Inflammatory macrophage treated with lipopolysaccharide for 4 hours (primary cell): ENCODE results near the gene ZNF302.
"Not testable (repeated sequence)": the region's sequence is repeated elsewhere in the genome, so short reads cannot be mapped to it uniquely, and the experiment has no call there.

Experiments
- DNase-seq: peaks from one replicate; pipeline ENCODE4 v3.0.0-alpha.2; 2020

The ZNF302 gene

DNA sequence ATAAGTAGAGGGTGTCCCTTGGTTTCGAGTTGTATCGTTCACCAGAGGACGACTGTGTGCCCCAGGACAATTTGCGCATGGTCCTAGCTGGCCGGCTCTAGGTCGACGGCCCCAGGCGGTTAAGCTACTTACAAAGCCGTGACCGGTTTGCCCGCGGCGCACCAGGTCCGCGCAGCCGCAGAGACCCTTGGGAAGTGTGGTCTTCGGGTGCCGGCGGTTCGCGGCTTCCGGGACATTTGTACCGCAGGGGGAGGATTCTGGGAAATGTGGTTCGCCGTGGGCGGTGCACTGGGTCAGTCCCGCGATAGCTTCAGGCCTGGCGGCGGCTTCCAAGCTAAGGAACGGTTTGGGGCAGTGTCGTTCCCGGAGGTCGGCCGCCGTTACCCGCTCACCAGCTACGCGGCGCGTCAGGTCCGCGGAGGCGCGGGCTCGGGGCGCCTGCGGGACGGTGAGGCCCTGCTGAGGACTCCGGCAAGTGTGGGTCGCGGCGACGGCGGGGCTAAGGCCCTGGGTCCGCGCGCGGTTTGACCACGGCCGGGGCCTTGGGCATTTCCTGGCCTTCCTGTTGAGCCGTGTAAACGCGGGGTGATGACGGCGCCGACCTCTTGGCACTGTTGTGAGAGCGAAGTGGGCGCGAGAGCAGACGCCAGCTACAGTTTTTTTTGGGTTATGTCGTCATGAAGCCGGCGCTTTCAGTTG lies at the start of gene ZNF302:
Gene ZNF302 (plus strand): TSS at position 293 of the 699 bp plus-strand sequence. CDS start 1,127 bp downstream, outside the sequence.
- DNase-seq, result peak; percentile 99

DNA sequence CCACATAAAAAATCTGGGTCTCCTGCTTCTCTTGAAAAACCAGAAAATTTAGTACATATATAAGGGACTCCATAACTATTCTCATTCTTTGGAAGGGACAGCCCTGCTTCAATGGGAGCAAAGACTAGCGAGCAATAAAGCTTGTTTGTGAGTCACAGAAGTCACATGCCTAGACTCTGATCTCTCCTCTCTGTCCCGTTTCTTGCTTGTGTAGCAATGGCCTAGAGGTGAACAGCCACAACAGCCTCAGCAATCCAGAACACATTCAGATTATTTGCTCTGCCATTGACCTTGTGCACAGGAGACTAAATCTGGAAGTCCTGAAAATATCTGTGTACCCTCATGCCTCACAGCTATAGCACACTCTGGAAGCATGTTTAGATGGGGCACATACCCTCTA lies 43.7 kb upstream of the ZNF302 start:
- no peak for DNase-seq

DNA sequence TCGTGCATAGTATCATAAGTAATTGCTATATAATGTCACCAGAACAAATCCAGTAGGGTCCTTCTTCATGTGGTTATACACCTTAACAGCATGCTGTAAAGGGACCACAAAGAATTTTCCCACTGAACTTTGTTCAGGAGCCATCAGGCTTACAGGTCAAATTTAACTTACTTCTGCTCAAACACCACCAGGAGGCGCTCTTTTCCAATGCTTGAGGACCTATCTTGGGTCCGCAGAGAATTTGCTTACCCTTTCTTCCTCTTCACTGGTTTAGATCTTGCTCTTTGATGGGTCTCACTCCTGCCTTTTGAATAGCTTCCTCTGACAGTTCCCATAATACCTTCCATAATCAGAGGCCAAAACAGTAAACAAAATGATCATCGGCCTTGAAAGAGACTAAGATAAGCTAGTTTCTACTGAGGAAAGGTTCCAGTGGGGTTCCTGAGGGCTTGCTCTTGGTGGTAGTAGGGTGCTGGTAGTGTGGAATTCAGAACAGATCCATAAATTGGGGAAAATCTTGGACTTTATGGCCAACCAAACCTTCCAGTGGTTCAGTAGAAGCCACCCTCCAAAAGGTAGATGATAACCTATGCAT lies 37.9 kb upstream of the ZNF302 start:
- peak; percentile 70 for DNase-seq

- DNase-seq, result no peak
Observed at GRCh38 chr19:34642241-34642640, 35.2 kb upstream of the ZNF302 start.

- no peak for DNase-seq
Observed at GRCh38 chr19:34644991-34645461, 32.5 kb upstream of the ZNF302 start.

GRCh38 chr19:34645551-34645950 lies 31.9 kb upstream of the ZNF302 start:
- DNase-seq, result no peak

- DNase-seq, result no peak
Observed at GRCh38 chr19:34649886-34650543, 27.5 kb upstream of the ZNF302 start.

- no peak for DNase-seq
Observed at GRCh38 chr19:34651747-34652146, 25.7 kb upstream of the ZNF302 start.

- no peak for DNase-seq
Observed at GRCh38 chr19:34654796-34655195, 22.7 kb upstream of the ZNF302 start.

GRCh38 chr19:34655651-34656050 lies 21.8 kb upstream of the ZNF302 start:
- DNase-seq, result no peak

DNA sequence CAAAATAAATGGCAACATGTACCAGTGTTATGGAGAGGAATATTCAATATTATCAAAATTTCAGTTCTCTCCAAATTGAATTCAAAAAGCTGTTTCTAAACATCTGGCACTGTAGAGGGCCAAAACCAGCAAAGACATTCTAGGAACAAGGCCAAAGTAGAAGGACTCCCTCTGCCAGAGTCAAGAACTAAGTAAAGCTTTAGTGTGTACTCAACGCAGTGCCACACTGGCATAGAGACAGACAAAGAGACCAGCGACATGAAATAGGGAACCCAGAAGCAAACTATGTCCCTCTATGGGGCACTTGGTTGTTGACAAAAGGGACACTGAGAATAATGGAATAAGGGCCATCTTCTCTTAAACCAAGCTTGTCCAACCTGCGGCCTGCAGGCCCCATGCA lies 16.1 kb upstream of the ZNF302 start:
- DNase-seq, result no peak

DNA sequence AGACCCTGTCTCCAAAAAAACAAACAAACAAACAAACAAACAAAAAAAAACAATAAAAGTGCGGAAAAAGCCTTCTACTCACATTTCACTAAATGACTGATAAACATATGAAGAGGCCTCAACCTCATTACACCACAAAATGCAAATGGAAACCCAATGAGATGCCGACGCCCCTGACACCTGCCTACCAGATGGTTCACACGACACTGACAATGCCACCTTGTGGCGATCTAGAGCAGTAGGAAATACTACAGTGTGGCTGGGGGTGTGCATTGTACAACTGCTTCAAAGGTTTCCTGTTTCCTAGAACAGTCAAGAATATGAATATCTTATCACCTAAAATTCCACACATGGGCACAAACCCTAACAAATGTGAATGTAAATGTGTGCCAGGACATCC lies 14.6 kb upstream of the ZNF302 start:
- DNase-seq, result peak; percentile 3

DNA sequence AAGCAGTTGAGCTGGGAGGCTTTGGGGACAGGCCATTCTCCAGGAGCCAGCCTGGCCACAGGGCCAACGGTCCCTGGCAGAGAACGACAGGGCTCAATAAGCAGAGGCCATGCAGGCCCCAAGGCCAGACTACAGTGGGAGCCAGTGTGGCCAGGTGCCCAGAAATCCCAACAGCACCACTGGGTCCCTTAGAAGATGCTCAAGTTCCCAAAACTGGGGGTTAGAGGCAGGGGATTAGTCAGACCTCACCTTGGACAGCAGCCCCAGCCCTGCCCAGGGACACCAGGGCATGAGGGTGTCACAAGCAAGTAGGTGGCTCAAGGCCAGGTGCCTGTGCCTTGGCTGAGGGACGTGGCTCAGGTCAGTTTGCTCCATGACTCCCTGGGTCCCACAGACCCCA lies 13.3 kb upstream of the ZNF302 start:
- no peak for DNase-seq

GRCh38 chr19:34664870-34665269 lies 12.6 kb upstream of the ZNF302 start:
- no peak for DNase-seq

DNA sequence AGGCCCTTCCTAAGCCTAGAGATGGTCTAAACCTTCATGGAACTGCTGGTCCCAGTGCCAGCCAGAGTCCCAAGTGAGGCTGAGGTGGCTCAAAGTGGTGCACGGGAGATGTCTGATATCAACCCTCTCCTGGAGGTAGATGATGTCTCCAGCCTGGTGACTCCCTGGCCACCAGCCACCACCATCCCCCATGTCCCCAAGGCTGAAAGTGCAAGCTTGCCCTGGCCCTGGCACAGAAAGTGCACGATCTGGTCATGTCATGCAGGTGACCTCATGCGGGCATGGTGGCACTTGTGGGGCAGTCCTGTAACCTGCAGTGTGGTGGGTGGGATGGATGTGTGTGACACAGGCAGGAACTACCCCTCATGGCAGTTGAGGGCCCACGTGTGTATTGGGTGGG lies 12.2 kb upstream of the ZNF302 start:
- DNase-seq, result not testable (repeated sequence)

GRCh38 chr19:34666200-34666957 lies 11.1 kb upstream of the ZNF302 start:
- no peak for DNase-seq

DNA sequence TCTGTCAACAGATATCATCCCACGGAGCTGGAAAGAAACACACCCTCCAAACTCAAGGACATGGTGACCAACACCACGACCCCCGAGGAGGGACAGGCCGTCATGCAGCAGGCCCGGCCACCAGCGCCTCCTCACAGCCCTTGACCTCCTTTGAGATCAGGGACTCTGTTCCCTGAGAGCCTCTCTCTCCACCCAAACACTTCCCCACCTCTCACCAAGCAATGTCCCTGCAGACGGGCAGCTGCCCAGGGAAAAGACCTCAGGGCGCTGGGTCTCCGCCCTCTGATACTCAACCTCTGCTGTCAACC lies 10.6 kb upstream of the ZNF302 start:
- no peak for DNase-seq

GRCh38 chr19:34667349-34668076 lies 10.0 kb upstream of the ZNF302 start:
- peak; percentile 11 for DNase-seq

GRCh38 chr19:34668077-34668689 lies 9.3 kb upstream of the ZNF302 start:
- DNase-seq, result not testable (repeated sequence)

DNA sequence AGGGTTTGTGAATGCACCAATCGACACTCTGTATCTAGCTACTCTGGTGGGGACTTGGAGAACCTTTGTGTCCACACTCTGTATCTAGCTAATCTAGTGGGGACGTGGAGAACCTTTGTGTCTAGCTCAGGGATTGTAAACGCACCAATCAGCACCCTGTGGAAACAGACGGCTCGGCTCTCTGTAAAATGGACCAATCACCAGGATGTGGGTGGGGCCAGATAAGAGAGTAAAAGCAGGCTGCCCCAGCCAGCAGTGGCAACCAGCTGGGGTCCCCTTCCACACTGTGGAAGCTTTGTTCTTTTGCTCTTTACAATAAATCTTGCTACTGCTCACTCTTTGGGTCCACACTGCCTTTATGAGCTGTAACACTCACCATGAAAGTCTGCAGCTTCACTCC lies 8.8 kb upstream of the ZNF302 start:
- not testable (repeated sequence) for DNase-seq

DNA sequence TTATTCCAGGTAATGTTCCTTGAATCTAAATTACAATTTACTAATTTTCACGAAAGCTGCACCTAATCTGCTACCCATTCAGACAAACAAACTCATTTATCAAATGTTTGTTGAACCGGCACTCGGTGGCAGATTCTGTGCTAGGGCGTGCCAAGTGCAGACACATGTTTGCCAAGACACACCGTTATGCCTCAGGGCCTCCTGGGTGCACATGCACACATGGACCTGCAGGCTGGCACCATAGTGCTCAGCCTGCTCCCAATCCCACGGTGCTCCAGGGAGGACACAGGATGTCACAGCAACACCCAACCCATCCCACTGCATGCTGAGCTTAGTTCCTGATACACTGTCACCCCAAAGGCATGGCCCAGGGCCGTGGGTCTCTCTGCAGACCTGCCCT lies 8.2 kb upstream of the ZNF302 start:
- DNase-seq, result no peak

DNA sequence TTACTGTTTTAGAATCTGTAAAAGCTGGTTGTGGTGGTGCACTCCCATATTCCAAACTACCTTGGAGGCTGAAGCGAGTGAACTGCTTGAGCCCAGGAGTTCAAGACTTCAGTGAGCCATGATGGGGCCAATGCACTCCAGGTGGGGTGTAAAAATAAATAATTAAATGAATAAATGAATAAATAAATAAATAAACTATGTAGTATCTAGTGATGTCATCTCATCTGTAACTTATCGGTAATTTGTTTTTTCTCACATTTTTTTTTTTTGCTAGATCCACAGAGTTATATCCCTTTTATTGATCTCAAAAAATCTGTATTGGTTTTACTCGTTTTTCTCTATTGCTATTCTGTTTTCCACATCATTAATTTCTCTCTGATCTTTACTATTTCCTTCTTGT lies 5.5 kb upstream of the ZNF302 start:
- no peak for DNase-seq
